GM21529 (cell line): ENCODE results near the gene BHLHA15.

Experiments
- ATAC-seq: cut with Tn5 transposase; IDR thresholded peaks from one replicate; pipeline ENCODE4 v1.9.1; 2021; ENCODE audit not compliant: unreplicated experiment

The BHLHA15 gene

GRCh38 chr7:98211221-98211675 lies at the start of gene BHLHA15:
Gene BHLHA15 (plus strand): TSS chr7:98211439. CDS start chr7:98212310, 871 bp downstream.
- ATAC-seq = peak; percentile 47

DNA sequence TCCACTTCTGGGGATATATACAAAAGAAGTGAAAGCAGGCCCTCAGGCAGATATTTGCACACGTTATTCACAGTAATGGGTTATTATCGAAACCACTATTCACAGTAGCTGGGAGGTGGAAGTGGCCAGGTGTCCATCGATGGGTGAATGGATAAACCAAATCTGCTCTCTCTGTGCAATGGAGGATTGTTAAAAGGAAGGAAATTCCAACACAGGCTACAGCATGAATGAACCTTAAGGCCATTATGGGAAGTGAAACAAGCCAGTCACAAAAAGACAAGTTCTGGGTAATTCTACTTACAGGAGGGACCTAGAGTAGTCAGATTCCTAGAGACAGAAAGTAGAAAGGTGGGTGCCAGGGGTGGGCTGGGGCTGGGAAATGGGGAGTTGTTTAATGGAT lies 48.5 kb upstream of the BHLHA15 start:
- no peak for ATAC-seq

DNA sequence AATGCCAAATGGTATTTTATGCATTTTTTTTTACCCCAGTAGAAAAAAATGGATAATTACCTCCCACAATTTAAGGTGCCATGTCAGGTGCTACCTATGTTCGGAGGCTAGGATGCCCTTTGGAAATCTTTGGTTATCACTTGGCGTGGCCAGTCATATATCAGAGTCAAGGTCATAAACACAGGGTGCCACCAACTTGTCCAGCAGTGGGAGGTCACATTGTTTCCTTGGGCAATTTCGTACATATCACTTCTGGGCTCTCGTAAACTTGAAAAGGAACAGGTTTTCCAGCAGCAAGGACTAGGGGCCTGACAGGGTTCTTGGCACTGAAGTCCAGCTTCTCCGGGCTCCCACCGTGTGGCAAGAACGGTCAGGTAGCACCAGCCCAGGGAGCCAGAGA lies 48.0 kb upstream of the BHLHA15 start:
- no peak for ATAC-seq

DNA sequence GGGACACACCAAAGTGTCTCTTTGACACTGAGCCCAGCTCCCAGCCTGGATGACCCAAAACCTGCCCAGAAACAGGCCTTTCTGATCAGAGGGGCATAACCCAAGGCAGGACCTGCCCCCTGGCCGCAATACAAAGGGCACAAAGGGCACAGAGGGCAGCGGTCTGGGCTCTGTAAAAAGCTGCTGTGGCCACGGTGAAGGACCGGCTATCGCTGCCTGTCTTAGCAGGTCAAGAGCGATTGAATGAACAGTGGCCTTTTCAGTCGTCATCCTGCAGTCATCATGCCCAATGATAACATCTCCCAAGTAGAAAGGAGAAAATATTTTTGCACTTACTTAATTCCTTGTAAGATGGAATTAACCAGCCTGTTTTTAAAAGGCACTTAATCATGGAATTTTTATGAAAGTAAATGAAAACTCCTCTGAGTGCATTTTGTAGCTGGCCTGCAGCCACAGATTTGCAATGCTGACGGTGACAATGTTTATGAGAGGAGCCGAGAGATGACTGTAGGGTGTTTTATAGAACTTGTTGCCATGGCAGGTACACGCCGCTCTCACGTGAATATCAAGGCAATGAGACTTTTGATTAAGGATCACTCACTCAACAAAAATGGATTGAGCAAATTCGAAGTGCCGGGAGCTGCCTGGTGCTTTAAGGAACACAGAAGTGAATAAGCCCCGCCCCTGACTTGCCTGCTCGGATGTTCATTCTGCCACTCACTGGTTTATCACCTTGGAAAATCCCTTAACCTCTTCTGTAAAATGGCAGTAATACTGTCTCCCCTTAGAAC lies 47.3 kb upstream of the BHLHA15 start:
- ATAC-seq = no peak

DNA sequence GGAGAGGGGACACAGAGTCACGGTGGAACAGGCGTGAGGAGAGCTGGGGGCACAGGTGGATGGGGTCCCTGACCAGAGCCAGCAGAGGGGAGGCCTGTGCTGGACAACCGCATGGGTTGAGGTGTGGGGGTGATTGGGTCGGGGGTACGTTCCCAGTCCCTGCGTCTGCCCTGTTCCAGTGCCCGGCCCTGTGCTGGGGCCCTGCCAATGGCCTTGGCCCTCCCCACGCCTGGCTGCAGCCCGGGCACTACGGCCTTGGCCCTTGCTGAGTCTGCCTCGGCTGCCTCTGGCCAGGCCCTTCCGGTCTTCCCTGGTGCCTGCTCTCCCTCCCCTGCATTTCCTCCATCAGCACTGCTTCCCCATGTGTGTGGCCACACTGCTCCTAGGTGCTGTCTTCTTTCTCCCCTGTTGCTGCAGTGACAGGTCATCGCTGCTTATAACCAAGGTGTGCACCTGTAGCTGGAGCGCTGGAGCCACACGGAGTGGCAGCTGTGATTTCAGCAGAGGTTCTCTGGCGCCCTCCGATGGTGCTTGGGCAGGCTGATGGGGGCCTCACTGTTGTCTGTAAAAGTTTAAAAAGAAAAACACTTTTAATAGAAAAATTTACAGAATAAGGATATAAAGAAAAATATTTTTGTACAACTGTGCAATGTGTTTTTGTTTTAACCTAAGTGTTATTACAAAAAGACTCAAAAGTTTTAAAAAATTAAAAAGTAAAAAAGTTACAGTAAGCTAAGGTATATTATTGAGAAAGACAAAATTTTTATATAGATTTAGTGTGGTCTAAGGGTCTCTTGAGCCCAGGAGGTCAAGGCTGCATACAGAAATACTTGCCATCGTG lies 45.2 kb upstream of the BHLHA15 start:
- peak; percentile 69 for ATAC-seq

DNA sequence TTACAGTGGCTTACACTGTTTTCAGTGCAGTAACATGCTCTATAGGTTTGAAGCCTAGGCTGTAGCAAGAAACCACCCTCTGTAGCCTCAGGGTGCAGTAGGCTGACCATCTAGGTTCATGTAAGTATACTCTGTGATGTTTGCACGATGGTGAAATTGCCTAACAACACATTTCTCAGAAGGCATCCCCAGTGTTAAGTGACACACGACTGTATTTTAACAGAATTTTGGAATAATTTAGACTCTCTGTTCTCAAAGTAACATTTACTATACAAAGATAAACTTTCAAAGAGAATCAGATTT lies 44.6 kb upstream of the BHLHA15 start:
- ATAC-seq = no peak

DNA sequence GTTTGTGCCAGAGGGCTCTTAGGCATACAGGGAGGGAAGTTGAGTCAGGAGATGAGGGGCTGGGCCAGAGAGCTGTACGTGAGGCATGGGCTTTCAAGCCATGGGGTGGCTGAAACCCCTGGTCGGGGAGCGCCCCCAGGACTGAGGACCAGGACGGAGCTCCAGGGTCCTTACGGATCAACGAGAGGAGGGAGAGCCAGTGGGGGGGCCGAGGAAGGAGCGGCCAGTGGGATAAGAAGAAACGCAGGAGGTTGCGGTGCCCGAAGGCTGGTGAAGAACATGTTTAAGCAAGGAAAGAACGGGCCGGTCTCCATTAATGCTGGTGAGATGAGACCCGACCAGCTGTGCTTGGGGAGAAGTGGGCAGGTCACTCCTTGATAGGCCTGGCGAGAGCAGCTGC lies 43.6 kb upstream of the BHLHA15 start:
- no peak for ATAC-seq

GRCh38 chr7:98168181-98168903 lies 42.9 kb upstream of the BHLHA15 start:
- ATAC-seq = peak; percentile 74

DNA sequence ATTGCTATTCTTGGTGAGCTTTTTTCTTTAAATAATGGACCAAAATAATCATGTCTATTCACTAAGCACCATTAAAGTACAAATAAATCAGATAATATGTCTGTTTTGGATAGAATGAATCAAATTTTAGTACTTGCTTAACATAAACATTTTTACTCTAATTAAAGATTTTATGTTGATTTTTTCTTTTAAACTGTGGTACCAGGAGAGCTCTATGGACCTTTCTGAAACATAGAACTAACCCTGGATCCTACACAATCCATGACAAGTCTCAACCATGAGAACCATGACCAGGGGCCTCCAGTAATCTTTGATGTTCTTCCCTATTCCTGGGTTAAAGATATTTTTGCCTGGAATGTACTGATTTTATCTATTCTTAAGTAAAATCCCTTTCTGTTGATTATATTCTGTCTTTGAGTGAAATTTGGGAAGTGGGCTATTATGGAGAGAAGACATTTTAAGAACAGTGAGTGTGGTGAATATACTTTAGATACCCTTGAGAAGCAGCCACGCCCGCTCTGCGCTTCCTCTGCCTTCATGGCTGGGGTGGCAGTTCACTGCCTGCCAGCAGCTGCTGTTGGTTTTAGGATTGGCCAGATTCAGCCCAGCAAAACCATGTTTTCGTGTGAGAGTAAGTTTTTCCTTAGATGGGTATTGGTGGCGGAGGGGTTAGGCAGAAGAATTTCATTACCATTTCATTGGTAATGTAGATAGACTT lies 42.2 kb upstream of the BHLHA15 start:
- ATAC-seq = no peak

DNA sequence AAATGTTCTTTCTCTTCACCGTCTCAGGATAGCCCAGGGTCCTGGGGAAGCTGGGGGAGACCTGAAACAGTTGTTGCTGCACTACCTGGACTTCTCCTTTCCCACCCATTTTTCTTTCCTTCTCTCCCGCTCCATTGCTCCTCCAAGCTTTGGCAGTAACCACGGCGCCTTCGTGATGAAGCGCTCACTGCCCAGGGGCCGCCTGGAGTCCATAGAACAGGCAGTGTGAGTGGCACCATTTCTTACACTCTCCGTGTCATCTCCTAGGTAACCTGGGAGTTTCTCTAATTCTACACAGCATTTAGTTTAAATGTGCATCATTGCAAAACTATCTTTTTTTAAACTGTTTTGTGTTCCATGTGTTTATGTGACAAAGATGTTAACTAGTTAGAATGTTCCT lies 40.3 kb upstream of the BHLHA15 start:
- ATAC-seq = no peak

DNA sequence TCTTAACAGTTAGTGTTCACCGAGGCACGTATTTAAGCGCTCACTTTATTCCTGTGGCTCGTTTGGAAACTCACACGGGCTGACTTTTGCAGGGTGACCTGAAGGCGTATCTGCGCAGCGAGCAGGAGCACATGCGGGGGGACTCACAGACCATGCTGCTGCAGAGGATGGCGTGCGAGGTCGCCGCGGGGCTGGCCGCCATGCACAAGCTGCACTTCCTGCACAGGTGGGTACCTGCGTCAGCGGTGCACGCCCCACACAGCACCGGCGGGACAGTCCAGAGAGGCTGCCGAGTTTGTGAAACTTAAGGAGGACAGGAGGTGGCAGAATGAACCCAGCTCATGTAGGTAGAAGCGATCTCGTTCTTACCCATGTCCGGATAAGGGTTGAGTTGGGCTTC lies 39.8 kb upstream of the BHLHA15 start:
- no peak for ATAC-seq

- no peak for ATAC-seq
These were observed 36.6 kb upstream of the BHLHA15 start for GRCh38 chr7:98174334-98175259.

DNA sequence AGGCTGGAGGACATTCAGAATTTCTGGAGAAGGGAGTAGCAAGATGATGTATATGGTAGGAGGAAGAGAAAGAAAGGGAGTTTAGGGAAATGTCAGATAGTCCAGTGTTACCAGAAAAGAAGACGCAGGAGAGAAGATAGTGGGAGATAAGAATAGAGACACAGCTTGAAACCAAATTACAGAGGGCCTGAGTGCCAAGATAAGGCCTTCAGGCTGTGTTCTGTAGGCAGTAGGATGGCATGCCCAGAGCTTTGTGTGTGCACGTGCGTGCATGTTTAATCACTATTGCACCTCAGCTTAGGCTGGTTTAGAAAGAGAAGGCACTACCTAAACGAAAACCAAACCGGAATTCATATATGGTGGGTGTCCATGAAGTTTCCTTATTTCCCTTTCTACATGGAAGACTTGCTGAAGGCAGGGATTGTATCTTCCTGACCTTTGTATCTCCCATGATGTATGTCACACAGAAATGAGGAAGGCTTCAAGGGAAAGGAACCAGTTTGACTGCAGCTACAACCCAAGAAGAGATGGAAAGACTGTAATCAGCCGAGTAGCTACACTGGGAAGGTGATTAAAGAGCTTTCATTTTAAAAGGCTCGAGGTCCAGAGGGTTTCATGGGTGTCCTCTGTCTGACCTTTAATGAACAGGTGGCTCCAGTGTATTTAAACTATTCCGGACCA lies 35.8 kb upstream of the BHLHA15 start:
- no peak for ATAC-seq

DNA sequence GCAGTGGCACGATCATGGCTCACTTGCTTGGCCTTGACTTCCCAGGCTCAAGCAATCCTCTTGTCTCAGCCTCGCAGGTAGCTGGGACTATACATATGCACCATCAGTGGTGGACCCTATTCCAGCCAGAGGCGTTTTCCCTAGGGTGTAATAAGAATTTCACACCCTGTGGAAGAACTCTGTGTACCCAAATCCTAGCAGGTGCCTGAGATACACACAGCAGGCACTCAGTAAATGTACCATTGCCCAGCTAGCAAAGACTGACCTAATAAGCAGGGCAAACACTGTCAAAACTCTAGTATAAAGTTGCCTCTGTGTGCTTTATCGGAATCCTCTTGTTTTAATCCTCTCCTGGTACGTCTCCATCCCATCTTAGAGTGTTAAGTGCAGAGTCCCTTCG lies 33.7 kb upstream of the BHLHA15 start:
- ATAC-seq = no peak

GRCh38 chr7:98178321-98178720 lies 32.9 kb upstream of the BHLHA15 start:
- no peak for ATAC-seq

- no peak for ATAC-seq
These were observed 32.3 kb upstream of the BHLHA15 start for GRCh38 chr7:98178762-98179490.

- ATAC-seq = no peak
These were observed 30.5 kb upstream of the BHLHA15 start for GRCh38 chr7:98180751-98181150.

DNA sequence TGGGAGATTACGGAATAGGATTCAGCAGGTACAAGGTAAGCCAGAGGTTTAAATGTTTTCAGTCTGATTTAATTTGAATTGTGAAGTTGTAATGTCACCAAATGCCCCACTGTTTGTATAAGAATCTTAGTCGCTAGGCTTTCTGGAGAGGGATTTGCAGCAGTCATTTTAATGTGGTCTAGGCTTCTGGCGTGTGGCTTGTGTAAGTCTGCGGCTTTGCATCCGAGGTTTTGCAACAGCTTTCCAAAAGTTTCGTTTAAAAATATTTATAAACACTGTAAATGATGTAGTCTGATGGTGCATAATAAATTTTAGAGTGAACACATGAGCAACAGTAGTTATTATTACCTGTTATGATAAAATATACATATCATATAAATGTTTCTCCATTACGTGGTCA lies 26.1 kb upstream of the BHLHA15 start:
- no peak for ATAC-seq
